Subcutaneous abdominal adipose tissue (tissue), 5 donors: ENCODE results near the gene ABCG2.
"Not testable (repeated sequence)": the region's sequence is repeated elsewhere in the genome, so short reads cannot be mapped to it uniquely, and the experiment has no call there.

Source experiments
- H3K27ac ChIP-seq: one replicate; pipeline ENCODE4 v1.7.0; 2013; ENCODE audit warnings: low read depth, mild to moderate bottlenecking, inconsistent platforms, low read length, moderate library complexity
- H3K27me3 ChIP-seq, 5 donors: one replicate each; pipeline ENCODE4 v1.7.0; 2013; ENCODE audit warnings: low read length in 5 of 5, inconsistent platforms in 1 of 5; ENCODE audit not compliant: control insufficient read depth in 5 of 5, insufficient read depth in 4 of 5
- H3K36me3 ChIP-seq, 5 donors: one replicate each; pipeline ENCODE4 v1.7.0; 2013; ENCODE audit warnings: low read length in 5 of 5; ENCODE audit not compliant: control insufficient read depth in 5 of 5, insufficient read depth in 5 of 5
- H3K4me1 ChIP-seq, 5 donors: one replicate each; pipeline ENCODE4 v1.7.0; 2013; ENCODE audit warnings: low read length in 5 of 5, mild to moderate bottlenecking in 3 of 5, moderate library complexity in 1 of 5; ENCODE audit not compliant: control insufficient read depth in 5 of 5, insufficient read depth in 5 of 5
- H3K4me3 ChIP-seq, 5 donors: one replicate each; pipeline ENCODE4 v1.7.0; 2013; ENCODE audit warnings: low read length in 5 of 5, low read depth in 1 of 5
- H3K9ac ChIP-seq, 5 donors: one replicate each; pipeline ENCODE4 v1.7.0; 2013; ENCODE audit warnings: low read length in 5 of 5, mild to moderate bottlenecking in 4 of 5, moderate library complexity in 3 of 5
- H3K9me3 ChIP-seq, 5 donors: one replicate each; pipeline ENCODE4 v1.7.0; 2013; ENCODE audit warnings: low read length in 5 of 5; ENCODE audit not compliant: control insufficient read depth in 5 of 5
- donor health status: healthy.
- donor health status: healthy.
- donor health status: healthy.
- donor health status: healthy.
- donor health status: healthy.

Gene ABCG2

GRCh38 chr4:88130003-88130402 lies 28.4 kb downstream of the ABCG2 start:
- Histone ChIP-seq H3K4me3 (no peak overlapping the region), H3K27me3 (no peaks in the 10 kb centered on the region), H3K4me1 (no peaks in the 10 kb centered on the region), H3K9me3 (no peaks in the 10 kb centered on the region), H3K27ac (no peak overlapping the region), H3K36me3 (no peaks in the 10 kb centered on the region), H3K9ac (no peak overlapping the region)

DNA sequence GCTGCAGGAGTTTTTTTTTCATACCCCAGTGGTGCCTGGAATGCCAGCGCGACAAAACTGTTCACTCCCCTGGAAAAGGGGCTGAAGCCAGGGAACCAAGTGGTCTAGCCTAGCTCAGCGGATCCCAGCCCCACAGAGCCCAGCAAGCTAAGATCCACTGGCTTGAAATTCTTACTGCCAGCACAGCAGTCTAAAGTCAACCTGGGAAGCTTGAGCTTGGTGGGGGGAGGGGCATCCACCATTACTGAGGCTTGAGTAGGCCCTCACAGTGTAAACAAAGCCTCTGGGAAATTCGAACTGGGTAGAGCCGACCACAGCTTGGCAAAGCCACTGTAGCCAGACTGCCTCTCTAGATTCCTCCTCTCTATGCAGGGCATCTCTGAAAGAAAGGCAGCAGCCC lies 36.2 kb downstream of the ABCG2 start:
- not testable (repeated sequence) for H3K4me3 ChIP-seq, H3K27ac ChIP-seq, H3K9ac ChIP-seq, H3K4me1 ChIP-seq, H3K27me3 ChIP-seq, H3K36me3 ChIP-seq
- H3K9me3 ChIP-seq: peaks cover 2 to 13% (median 9%) of the 10 kb centered on the region in 5 donors

- no peaks in the 10 kb centered on the region for H3K4me1 ChIP-seq
- H3K36me3 ChIP-seq: peaks cover 0 to 4% (median 0%) of the 10 kb centered on the region in 5 donors
- no peaks in the 10 kb centered on the region for H3K27me3 ChIP-seq
- no peak overlapping the region for H3K4me3 ChIP-seq
- no peak overlapping the region for H3K27ac ChIP-seq
- peaks cover 2 to 13% (median 9%) of the 10 kb centered on the region in 5 donors for H3K9me3 ChIP-seq
- H3K9ac ChIP-seq: no peak overlapping the region
Observed at GRCh38 chr4:88119943-88120342, 38.5 kb downstream of the ABCG2 start.

- Histone ChIP-seq H3K36me3 (no peaks in the 10 kb centered on the region), H3K27ac (no peak overlapping the region), H3K9ac (no peak overlapping the region)
Observed at GRCh38 chr4:88115587-88115986, 42.9 kb downstream of the ABCG2 start.

GRCh38 chr4:88112856-88113255 lies 45.6 kb downstream of the ABCG2 start:
- H3K27me3 ChIP-seq: no peaks in the 10 kb centered on the region
- no peaks in the 10 kb centered on the region for H3K9me3 ChIP-seq
- no peak overlapping the region for H3K9ac ChIP-seq
- H3K36me3 ChIP-seq: no peaks in the 10 kb centered on the region
- H3K4me1 ChIP-seq: peaks cover under 1 to 2% (median 1%) of the 10 kb centered on the region in 5 donors
- H3K4me3 ChIP-seq: no peak overlapping the region
- no peak overlapping the region for H3K27ac ChIP-seq

More at GRCh38 chr4:88115587-88115986, 42.9 kb downstream of the ABCG2 start:
- Histone ChIP-seq H3K9me3 (peaks cover 2 to 13% (median 9%) of the 10 kb centered on the region in 5 donors), H3K4me1 (no peaks in the 10 kb centered on the region), H3K4me3 (no peak overlapping the region), H3K27me3 (no peaks in the 10 kb centered on the region)

DNA sequence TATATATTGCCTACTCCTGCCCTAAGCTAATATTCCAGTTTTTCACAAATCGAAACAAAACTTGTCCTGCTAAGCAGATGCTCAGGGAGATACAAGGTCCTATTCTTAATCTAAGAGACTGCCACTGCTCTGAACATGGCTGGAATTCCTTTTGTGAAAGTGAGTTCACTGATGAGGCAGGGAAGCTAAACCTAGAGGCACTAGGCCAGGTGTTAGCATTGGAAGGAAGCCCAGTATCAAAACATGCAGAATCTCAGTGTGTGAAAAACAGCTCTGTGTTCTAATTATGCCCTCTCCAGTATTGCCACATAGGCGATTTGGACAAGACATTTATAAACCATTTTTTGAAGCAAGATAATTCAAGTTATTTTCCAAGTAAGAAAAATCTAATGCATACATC lies 47.6 kb downstream of the ABCG2 start:
- Histone ChIP-seq H3K4me1 (peaks cover 3 to 9% (median 8%) of the 10 kb centered on the region in 5 donors), H3K9me3 (no peaks in the 10 kb centered on the region), H3K36me3 (no peaks in the 10 kb centered on the region), H3K4me3 (no peak overlapping the region), H3K27me3 (no peaks in the 10 kb centered on the region), H3K27ac (no peak overlapping the region), H3K9ac (no peak overlapping the region)

DNA sequence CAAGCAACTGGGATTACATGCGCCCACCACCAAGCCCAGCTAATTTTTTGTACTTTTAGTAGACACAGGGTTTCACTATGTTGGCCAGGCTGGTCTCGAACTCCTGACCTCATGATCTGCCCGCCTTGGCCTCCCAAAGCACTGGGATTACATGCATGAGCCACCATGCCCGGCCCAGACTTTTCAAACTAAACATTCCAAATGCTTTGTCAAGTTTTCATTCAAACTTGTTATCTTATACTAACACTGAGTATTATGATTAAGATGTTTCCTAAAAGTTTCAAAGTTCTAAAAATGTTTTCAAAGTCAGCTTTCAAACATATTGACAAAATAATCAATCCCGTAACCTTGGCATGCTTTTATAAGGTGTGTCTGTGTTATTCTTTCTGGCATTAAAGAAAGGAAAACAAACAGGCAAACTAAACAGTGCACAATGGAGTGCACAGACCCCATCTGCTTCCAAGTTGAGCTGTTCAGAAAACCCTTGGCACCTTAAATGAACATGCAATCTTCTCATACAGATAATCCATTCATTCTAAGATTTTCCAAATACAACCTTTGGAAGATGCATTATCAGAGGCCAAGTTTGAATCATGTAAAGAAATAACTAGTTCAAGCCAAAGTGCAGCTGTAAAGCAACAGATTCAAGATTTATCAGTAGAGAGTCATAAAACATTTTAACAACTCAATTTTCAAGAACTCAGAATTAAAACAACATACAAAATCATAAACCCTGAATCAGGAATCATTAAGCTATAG lies 49.1 kb downstream of the ABCG2 start:
- Histone ChIP-seq H3K36me3 (no peaks in the 10 kb centered on the region), H3K9me3 (no peaks in the 10 kb centered on the region), H3K27ac (no peak overlapping the region), H3K4me3 (no peak overlapping the region), H3K27me3 (no peaks in the 10 kb centered on the region), H3K4me1 (peaks cover 3 to 13% (median 8%) of the 10 kb centered on the region in 5 donors), H3K9ac (no peak overlapping the region)

DNA sequence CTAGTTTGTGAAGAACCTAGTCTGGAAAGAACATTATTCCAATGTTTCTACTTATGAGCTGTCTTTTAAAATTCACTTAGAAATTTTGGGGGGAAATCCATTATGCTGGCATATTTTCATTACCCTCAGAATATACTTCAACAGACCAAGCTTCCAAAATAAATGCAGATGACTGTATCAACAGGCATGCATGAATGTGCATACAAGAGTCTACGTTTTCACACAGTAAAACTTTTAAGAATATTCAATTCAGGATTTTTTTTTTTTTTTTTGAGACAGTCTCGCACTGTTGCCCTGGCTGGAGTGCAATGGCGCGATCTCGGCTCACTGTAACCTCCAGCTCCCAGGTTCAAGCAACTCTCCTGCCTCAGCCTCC lies 49.7 kb downstream of the ABCG2 start:
- Histone ChIP-seq H3K9ac (no peak overlapping the region), H3K9me3 (no peaks in the 10 kb centered on the region), H3K36me3 (no peaks in the 10 kb centered on the region), H3K4me1 (peaks cover 3 to 13% (median 8%) of the 10 kb centered on the region in 5 donors), H3K4me3 (no peak overlapping the region), H3K27ac (no peak overlapping the region), H3K27me3 (no peaks in the 10 kb centered on the region)

DNA sequence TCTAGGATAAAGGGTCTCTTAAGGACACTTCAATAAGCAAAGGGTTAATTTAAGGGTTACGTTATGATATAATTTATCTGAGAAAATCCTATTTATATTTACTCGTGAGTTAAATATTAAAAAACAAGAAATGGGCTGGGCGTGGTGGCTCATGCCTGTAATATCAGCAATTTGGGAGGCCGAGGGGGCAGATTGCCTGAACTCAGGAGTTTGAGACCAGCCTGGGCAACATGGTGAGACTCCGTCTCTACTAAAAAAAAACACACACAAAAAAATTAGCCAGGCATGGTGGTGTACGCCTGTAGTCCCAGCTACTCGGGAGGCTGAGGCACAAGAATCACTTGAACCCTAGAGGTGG lies 50.4 kb downstream of the ABCG2 start:
- not testable (repeated sequence) for H3K9ac ChIP-seq, H3K27me3 ChIP-seq, H3K9me3 ChIP-seq, H3K36me3 ChIP-seq, H3K27ac ChIP-seq, H3K4me3 ChIP-seq
- H3K4me1 ChIP-seq: peaks cover 3 to 13% (median 8%) of the 10 kb centered on the region in 5 donors

- H3K27ac ChIP-seq: no peak overlapping the region
- H3K4me1 ChIP-seq: peaks cover 3 to 13% (median 8%) of the 10 kb centered on the region in 5 donors
Observed at GRCh38 chr4:88107406-88108107, 50.9 kb downstream of the ABCG2 start.

More at GRCh38 chr4:88107406-88108107, 50.9 kb downstream of the ABCG2 start:
- no peaks in the 10 kb centered on the region for H3K36me3 ChIP-seq
- H3K9ac ChIP-seq: no peak overlapping the region
- H3K27me3 ChIP-seq: no peaks in the 10 kb centered on the region
- no peaks in the 10 kb centered on the region for H3K9me3 ChIP-seq
- no peak overlapping the region for H3K4me3 ChIP-seq
